ENCODE measurements around the gene ITGB7.

DNA sequence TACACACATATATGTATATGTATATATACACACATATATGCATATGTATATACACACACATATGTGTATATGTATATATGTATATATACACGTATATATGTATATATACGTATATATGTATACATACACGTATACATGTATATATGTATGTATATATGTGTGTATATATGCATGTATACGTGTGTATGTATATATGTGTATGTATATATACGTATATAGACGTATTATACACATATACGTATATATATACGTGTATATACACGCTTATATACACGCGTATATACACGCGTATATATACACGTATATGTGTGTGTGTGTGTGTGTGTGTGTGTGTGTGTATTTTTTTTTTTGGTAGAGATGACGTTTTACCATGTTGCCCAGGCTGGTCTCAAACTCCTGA is 59.4 kb downstream of the ITGB7 start:
- no peak for TF ChIP-seq CTCF (conservative IDR thresholded peaks at IDR 0.05)
- TF ChIP-seq ZFX (IDR thresholded peaks at IDR 0.05): no peak
